Keratinocyte (primary cell): ENCODE measurements around the gene CYB561.

ENCODE experiments used
- EZH2 ChIP-seq: IDR thresholded peaks from one replicate; pipeline ENCODE4 v1.6.1; 2012; ENCODE audit warnings: inconsistent platforms, mild to moderate bottlenecking, low read length, moderate library complexity
- TF ChIP-seq, protein P1 (sequence below), 3 experiments: IDR thresholded peaks in 1 of 3; conservative IDR thresholded peaks in 1 of 3; optimal IDR thresholded peaks in 1 of 3; 2 replicates in 2 of 3; 3 replicates in 1 of 3; pipeline versions ENCODE3 to v1.5.1; 2011; ENCODE audit warnings: low read length in 3 of 3, mild to moderate bottlenecking in 3 of 3, moderate library complexity in 2 of 3, control low read depth in 1 of 3, inconsistent platforms in 1 of 3; ENCODE audit not compliant: insufficient read depth in 2 of 3; ENCODE audit errors: extremely low read depth in 1 of 3

- TF ChIP-seq, protein P1, sequence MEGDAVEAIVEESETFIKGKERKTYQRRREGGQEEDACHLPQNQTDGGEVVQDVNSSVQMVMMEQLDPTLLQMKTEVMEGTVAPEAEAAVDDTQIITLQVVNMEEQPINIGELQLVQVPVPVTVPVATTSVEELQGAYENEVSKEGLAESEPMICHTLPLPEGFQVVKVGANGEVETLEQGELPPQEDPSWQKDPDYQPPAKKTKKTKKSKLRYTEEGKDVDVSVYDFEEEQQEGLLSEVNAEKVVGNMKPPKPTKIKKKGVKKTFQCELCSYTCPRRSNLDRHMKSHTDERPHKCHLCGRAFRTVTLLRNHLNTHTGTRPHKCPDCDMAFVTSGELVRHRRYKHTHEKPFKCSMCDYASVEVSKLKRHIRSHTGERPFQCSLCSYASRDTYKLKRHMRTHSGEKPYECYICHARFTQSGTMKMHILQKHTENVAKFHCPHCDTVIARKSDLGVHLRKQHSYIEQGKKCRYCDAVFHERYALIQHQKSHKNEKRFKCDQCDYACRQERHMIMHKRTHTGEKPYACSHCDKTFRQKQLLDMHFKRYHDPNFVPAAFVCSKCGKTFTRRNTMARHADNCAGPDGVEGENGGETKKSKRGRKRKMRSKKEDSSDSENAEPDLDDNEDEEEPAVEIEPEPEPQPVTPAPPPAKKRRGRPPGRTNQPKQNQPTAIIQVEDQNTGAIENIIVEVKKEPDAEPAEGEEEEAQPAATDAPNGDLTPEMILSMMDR (optimal IDR thresholded peaks at IDR 0.05 in 1 of 3, IDR thresholded peaks at IDR 0.05 in 1 of 3, conservative IDR thresholded peaks at IDR 0.05 in 1 of 3; ENCODE audit: extremely low read depth in 1 of 3, insufficient read depth in 2 of 3, low read length in 3 of 3), result no peak
- no peak for TF ChIP-seq EZH2
These were observed 47.3 kb upstream of the CYB561 start for GRCh38 chr17:63493411-63493810.
